Vagina (tissue), 2 donors: ENCODE data around the gene GADD45B.

Source experiments
- CTCF ChIP-seq, 3 experiments: fragments of 450-650 bp in 2 of 3; fragments of 200-600 bp in 1 of 3; sonication (generic) in 1 of 3; IDR thresholded peaks; one replicate each; pipeline ENCODE4 v1.5.1; 2017 to 2019; ENCODE audit warnings: antibody characterized with exemption in 3 of 3, mild to moderate bottlenecking in 2 of 3, moderate library complexity in 2 of 3
- POLR2A ChIP-seq, 2 donors: fragments of 450-650 bp; IDR thresholded peaks; one replicate each; pipeline ENCODE4 v1.6.1; 2017; ENCODE audit warnings: antibody characterized with exemption in 2 of 2, mild to moderate bottlenecking in 2 of 2, moderate library complexity in 2 of 2

DNA sequence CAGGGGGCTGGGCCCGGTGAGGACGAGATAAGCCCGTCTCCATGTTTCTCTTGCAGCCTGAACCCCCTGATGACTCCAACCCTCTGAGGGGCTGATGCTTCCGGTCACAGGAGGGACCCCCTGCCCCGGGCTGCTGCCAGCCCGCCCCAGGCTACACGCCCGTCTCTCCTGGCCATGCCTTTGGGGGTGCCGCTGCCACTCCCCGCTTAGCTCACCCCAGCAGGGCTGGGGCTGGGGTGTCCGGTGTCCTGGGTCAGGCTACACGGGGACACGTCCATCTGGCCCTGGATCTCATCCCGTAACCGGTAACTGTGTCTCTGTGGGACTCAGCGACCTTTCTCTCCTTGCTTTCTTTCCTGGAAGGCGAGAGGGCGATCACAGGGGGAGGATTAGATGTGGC lies 40.8 kb downstream of the GADD45B start:
- TF ChIP-seq POLR2A (IDR thresholded peaks at IDR 0.05) (no peak), CTCF (IDR thresholded peaks at IDR 0.05) (no peak)
